NCI-H187 treated with DMSO at 0.1 percent for 48 hours (cell line): ENCODE results near the gene RAMP1.
"Not testable (repeated sequence)": the region's sequence is repeated elsewhere in the genome, so short reads cannot be mapped to it uniquely, and the experiment has no call there.

Source experiments
- DNase-seq: peaks from one replicate; lab custom pipeline; 2025; lab: John Stamatoyannopoulos, UW

The RAMP1 gene

DNA sequence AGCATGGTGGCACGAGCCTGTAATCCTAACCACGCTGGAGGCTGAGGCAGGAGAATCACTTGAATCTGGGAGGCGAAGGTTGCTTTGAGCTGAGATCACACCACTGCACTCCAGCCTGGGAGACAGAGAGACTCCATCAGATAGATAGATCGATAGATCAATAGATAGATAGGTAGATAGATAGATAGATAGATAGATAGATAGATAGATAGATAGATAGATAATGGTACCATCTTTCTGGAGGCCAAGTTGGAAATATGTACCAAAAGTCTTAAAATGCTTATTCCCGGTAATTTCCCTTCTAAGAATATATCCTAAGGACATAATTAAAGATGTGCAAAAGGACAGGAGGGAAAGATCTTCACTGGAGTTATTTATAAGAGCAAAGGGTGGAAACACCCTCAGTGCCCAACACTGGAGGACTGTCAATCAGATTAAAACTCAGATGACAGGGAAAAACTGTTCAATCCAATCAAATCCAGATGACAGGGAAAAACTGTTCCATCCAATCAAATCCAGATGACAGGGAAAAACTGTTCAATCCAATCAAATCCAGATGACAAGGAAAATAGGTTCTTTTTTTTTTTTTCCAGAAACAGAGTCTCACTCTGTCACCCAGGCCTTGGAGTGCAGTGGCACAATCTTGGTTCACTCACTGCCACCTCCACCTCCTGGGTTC lies 58.4 kb downstream of the RAMP1 start:
- no peak for DNase-seq

GRCh38 chr2:237919593-237919992 lies 60.2 kb downstream of the RAMP1 start:
- no peak for DNase-seq

DNA sequence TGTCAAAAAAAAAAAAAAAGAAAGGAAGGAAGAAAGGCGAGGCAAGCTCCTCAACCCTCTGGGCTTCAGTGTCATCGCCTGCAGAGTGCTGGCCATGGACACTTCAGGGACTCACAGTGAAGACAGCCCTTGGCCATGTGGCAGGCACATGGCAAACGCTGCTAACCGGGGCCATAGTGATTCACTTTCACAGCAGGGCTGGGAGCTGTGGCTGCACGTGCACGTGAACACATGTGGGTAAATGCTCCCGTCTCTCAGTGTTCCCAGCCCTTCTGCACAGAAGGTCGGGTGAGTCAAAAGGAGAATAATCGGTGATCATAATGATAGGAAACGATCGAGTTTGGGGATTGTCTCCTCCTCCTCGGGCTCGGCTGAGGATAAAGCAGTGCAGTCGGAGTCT lies 61.2 kb downstream of the RAMP1 start:
- DNase-seq: no peak

- no peak for DNase-seq
These were observed 62.6 kb downstream of the RAMP1 start for GRCh38 chr2:237921967-237922492.

- DNase-seq: no peak
These were observed 63.4 kb downstream of the RAMP1 start for GRCh38 chr2:237922641-237923361.

DNA sequence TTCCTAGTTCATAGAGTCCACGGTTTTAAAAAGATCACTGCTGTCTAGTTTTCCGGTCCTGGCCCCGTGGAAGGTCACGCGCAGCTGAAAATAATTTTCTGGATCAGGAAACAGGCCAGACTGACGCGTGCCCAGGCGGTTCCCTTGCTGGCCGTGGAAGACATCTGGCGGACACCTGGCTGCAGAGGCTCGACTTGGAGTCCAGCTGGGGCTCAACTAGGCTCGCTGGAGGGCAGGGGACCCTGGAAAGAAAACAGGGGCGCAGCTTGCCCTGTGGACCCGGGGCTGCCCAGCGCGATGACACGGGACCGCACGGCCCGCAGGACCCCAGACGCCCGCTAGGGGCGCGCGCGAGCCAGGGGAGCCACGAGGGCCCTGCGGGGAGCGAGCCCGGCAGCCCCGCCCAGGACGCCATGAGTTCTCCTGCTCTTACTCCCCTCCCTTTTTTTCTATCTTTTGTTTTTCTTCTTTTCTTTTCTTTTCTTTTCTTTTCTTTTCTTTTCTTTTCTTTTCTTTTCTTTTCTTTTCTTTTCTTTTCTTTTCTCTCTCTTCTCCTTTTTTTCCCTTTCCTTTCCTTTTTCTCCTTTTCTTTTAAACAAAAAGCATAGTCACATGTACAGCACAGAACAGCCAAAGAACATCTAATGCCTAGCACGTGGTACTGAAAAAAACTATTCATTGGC lies 64.2 kb downstream of the RAMP1 start:
- DNase-seq: no peak

DNA sequence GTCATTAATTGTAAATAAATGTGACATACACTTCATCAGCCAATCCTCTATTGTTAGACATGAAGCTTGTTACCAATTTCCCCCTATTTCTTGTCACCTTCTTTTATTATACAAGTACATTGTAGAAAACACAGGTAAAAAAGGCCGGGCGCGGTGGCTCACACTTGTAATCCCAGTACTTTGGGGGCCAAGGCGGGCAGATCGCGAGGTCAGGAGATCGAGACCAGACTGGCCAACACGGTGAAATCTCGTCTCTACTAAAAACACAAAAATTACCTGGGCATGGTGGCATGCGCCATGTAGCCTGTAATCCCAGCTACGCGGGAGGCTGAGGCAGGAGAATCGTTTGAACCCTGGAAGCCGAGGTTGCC lies 64.7 kb downstream of the RAMP1 start:
- DNase-seq: no peak

DNA sequence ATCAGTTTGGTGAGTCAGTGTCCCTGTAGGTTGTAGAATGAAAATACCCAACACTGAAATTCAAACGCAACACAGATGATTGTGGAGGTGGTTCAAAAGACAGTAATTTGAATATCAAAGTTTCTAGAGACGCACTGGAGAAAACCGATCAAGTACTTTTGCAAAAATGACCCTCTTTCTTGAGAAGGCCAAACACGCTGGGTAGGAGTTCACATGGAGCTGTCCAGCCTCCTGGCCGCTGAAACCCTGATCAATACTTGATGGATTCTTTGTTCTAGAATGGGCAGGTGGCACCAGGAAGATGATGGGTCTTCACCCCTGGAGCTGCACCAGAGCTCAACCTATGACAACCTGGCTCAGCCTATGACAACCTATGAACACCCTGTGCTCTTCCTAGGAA lies 67.7 kb downstream of the RAMP1 start:
- DNase-seq: no peak

DNA sequence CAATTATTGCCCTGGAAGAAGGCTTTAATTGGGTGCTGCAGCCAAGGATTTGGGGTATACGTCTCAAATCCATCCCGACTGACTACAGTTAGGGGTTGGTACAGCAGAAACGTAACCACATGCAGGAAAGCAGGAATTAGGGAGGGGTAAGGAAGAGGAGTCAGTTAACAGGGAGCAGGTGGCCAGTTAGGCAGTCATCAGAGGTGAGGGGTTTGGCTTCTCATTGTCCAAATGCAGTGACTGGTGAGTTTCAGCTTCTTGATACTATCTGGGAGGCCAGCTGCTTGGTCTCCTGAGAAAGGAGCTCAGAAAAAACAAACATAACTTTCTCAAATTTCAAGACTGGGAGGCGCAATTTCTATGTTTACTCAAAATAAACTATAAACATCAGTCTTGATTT lies 68.6 kb downstream of the RAMP1 start:
- DNase-seq: no peak

GRCh38 chr2:237929979-237930378 lies 70.6 kb downstream of the RAMP1 start:
- DNase-seq: no peak

- no peak for DNase-seq
These were observed 71.8 kb downstream of the RAMP1 start for GRCh38 chr2:237931205-237931721.

GRCh38 chr2:237932731-237933131 lies 73.3 kb downstream of the RAMP1 start:
- no peak for DNase-seq

- no peak for DNase-seq
These were observed 74.8 kb downstream of the RAMP1 start for GRCh38 chr2:237934186-237934585.

GRCh38 chr2:237935740-237936452 lies 76.5 kb downstream of the RAMP1 start:
- no peak for DNase-seq

DNA sequence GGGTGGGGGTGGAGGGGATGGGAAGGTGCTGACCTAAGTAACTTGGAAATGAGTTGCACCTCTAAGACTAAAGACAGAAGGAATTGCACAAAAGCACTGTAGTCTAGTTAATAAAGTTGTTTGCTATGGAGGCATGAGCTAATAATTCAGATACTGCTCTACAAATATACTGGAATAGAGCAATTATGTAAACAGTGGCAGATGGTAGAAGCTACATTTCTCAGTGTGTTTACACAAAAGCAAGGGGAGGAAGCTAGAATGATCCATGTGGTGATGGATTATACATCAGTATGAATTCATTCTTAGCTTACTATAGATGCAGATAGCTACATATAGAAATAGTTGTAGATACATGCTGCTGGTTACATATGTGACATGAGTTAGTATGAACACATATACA lies 79.8 kb downstream of the RAMP1 start:
- DNase-seq: no peak

DNA sequence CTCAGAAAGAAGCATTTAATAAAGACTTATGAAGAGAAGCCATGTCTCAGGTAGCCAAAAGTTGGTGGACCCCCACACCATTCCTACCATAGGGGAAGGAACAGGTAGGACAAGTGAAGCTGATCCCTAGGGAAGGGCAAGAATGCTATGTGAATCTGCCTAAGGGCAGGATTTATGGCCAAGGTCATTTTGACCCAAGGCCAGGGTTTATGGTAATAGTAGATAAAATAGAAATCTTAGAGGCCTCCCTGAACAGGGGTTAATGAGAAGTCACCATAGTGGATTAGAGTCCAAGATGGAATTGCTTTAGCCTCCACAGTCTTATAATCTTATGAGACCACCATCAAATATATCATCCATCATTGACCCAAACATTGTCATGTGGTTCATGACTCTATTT lies 81.4 kb downstream of the RAMP1 start:
- no peak for DNase-seq

DNA sequence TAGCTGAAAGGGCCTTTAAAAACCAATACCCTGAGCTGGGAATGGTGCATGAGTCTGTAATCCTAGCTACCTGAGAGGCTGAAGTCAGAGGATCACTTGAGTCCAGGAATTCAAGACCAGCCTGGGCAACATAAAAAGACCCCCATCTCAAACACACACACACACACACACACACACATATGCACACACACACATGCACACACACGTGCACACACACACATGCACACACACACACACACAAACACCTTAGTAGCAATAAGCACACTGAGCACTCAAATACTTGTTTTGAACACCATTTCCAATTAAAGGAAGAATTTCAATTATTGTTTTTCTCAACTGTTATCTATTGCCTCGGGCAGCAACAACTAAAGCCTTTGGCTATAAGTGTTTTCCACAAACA lies 81.8 kb downstream of the RAMP1 start:
- DNase-seq: no peak

- DNase-seq: no peak
These were observed 83.1 kb downstream of the RAMP1 start for GRCh38 chr2:237942513-237942899.

GRCh38 chr2:237943395-237944094 lies 84.1 kb downstream of the RAMP1 start:
- DNase-seq: no peak

DNA sequence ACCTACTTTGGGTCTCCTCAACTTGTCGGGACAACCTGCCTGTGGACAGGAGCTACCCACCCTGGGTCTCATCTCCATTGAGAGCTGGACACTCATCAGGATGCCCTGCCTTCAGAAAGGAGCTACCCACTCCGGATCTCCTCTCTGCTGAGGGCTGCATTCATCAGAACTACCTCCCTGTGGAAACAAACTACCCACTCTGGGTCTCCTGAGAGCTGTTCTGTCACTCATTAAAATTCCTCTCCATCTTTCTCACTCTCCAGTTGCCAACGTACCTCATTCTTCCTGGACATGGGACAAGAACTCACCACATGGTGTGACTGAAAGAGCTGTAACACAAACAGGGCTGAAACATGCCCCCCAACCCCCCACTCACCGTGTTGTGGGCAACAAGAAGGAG lies 84.9 kb downstream of the RAMP1 start:
- no peak for DNase-seq

DNA sequence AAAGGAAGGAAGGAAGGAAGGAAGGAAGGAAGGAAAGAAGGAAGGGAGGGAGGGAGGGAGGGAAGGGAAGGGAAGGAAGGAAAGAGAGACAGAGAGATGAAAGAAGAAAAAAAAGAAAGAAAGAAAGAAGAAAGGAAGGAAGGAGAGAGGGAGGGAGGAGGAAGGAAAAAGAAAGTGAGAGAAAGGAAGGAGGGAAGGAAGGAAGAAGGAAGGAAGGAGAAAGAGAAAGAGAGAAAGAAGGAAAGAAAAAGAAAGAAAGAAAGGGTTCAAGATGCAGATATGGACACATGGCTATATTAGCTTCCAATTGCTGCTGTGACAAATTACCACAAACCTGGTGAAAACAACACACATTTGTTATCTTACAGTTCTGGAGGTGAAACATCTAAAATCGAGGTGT lies 87.0 kb downstream of the RAMP1 start:
- no peak for DNase-seq

- DNase-seq: not testable (repeated sequence)
These were observed 91.9 kb downstream of the RAMP1 start for GRCh38 chr2:237951354-237951753.
